CD4-positive, alpha-beta T cell treated with Interleukin-6 for 4 hours (primary cell): Measurements from ENCODE around the gene GPATCH2.
"Not testable (repeated sequence)": the region's sequence is repeated elsewhere in the genome, so short reads cannot be mapped to it uniquely, and the experiment has no call there.

ENCODE experiments used
- DNase-seq: peaks from one replicate; pipeline ENCODE4 v3.0.0-alpha.2; 2020; ENCODE audit warnings: mixed read lengths

The GPATCH2 gene

DNA sequence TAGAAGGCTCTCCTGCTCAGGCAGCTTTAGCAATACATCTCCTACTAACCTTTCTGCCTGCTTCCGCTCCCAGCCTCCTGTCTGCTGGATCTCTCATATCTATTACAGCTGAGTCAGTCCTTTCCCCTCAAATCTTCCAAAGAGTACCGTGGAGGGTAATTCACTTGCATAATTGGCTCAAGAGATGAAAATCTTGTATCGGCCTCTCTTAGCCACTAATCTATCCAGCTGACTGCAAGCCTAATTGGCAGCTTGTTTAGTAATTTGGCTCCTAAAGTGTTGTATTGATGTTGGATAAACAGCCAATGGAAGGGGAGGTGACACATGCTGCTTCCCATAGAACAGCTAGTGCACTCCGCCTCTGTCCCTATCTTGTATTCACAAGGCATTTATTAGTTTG is 195.7 kb downstream of the GPATCH2 start:
- no peak for DNase-seq

GRCh38 chr1:217433664-217434063 is 197.2 kb downstream of the GPATCH2 start:
- no peak for DNase-seq

DNA sequence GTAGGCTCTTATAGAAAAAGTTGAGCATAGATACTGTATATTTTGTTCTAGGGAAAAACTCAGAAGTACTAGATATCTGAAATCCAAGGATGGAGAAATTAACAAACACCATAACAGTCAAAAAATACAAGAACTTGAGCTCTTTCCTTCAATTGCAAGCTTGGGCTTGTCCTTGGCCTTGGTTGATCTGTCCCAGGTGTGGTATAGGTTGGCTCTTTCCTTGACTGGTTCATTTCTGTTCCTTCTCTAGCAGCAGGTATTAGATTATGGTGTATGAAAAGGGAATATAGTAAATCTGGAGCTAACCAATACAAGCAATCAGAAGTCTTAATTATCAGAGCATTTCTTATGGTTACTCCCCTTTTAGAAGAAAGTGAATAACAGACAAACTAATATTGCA is 198.6 kb downstream of the GPATCH2 start:
- DNase-seq = no peak

DNA sequence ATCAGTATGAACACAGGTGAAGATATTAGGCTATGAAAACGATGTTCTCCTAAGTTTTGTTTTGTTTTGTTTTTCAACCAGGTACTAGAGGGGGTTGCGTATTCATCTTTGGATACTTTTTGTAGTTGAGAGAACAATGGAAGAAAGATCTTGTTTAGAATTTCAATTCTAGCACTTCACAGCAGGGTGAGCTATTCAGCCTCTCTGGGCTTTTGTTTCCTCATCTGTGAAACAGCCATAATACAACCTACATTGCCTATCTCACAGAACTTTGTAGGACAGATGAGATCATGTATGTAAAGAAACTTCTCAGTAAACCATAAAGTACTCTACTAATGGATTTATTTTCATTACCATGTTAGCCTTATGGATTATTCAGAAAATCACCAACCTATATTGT is 199.5 kb downstream of the GPATCH2 start:
- DNase-seq = no peak

- no peak for DNase-seq
Observed at GRCh38 chr1:217425422-217425821, 205.5 kb downstream of the GPATCH2 start.

GRCh38 chr1:217419194-217419551 is 211.7 kb downstream of the GPATCH2 start:
- no peak for DNase-seq

DNA sequence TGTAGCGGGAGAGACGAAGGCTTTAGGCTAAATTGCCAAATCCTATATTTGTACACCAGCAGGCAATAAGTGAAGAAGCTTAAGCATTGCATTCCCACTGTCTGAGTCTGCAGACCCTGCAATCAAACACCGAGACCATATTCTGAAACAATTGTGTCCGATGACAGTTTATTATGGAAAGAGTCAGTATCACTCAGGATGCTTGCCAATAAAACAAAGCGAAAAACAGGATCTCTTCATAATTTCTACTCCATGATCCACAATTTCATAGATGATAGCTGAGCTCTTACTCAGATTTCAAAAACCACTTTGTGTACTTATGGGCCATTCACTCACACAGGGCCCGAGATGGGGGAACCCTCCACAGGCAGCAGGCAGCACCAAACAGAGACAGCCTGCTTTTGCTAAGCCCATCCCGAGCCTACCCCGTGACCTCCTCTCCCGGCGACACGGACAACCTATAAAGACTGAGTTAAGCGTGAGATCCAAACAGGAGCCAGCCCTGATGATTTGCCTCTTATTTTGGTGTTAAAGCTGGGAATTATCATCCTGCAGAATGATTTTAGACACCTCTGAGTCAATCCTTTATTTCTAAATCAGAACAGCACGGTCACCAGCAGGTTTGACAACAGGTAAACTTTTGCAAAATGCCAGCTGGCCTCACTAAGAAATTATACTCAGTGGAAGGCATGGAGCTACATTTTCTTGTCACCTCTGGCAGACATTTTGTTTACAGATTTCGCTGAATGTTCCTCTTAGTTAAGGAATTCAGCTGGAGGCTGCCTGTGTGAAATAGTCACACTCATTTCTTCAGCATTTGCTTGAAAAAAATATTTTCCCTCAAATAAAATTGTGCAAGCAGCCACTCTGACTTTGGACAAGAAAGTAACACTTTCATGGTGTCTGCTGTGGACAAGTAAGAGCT is 212.4 kb downstream of the GPATCH2 start:
- no peak for DNase-seq

GRCh38 chr1:217417363-217417762 is 213.5 kb downstream of the GPATCH2 start:
- no peak for DNase-seq

DNA sequence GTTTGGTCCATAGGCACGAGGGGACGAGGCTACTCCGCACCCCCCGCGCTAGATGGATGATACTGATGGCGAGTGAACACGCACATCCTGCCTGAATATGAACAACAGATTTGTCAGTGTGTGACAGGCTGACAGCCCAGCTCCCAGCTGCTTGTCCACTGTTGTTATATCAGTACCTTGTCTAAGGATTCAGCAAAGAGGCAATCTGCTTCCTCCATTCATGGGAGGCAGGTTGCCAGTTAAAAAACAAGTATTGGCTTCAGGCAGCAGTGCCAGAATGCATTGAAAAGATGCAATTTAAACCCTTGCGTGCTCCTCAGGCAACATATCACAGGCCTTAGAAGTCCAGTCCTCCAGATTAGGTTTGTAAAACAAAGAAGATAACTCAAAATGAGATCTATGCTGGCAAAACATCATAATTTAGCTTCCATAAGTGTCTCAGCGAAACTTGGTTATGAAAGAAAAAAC is 223.3 kb downstream of the GPATCH2 start:
- DNase-seq = no peak

GRCh38 chr1:217403026-217403720 is 227.7 kb downstream of the GPATCH2 start:
- no peak for DNase-seq

- no peak for DNase-seq
Observed at GRCh38 chr1:217402301-217402700, 228.6 kb downstream of the GPATCH2 start.

DNA sequence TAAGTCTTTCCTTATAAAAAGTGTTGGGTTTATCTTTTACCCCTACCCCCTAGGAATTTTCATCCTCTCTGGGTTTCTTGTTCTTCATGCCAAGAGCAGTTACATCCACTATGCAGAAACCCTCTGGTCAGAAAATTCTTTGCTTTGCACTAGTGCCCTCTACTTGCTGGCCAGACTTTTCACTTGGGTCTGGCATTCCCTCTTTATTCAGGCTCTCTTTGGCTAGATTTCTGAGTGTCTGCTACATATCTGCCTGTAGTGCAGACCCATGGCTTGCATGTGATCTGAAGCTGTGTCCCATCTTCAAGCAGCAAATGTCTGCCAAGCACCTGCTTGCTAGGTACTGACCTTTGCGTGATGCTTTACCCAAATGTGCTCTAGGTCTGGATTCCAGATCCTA is 237.0 kb downstream of the GPATCH2 start:
- DNase-seq = no peak

GRCh38 chr1:217392441-217392840 is 238.4 kb downstream of the GPATCH2 start:
- DNase-seq = no peak

- DNase-seq = no peak
Observed at GRCh38 chr1:217389895-217390294, 241.0 kb downstream of the GPATCH2 start.

DNA sequence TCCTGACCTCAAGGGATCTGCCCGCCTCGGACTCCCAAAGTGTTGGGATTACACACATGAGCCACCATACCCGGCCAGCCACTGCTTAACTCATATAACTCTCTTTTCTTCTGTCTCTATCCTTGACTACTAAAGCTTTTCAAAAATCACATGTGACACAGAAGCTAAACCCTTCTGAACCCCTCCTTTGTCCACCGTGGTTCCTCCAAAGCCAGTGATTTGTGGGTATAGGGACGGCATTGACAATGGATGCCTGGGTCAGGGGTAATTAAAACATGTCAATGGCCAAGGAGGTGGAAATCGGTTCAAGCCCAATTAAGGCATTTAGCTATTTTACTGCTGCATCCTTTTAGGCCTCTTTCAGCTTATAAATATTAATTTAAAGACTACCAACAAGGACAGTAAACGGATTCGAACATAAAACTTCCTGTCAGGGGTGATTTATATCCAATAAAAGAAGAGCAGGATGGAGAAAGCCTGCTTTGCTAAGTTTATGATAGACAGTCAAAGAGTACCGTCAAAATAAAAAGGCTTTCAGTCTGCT is 242.3 kb downstream of the GPATCH2 start:
- no peak for DNase-seq

DNA sequence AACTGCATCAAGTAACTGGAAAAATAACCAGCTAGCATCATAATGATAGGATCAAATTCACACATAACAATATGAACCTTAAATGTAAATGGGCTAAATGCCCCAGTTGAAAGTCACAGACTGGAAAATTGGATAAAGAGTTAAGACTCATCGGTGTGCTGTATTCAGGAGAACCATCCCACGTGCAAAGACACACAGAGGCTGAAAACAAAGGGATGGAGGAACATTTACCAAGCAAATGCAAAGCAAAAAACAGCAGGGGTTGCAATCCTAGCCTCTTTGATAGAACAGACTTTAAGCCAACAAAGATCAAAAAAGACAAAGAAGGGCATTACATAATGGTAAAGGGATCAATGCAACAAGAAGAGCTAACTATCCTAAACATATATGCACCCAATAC is 249.1 kb downstream of the GPATCH2 start:
- DNase-seq = not testable (repeated sequence)

DNA sequence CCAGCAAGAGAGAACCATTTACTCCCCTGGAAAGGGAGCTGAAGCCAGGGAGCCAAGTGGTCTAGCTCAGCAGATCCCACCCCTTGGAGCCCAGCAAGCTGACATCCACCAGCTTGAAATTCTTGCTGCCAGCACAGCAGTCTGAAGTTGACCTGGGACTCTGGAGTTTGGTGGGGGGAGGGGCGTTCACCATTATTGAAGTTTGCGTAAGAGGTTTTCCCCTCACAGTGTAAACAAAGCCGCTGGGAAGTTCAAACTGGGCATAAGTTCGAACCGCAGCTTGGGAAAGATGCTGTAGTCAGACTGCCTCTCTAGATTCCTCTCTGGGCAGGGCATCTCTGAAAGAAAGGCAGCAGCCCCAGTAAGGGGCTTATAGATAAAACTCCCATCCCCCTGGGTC is 251.1 kb downstream of the GPATCH2 start:
- not testable (repeated sequence) for DNase-seq

GRCh38 chr1:217379336-217379735 is 251.6 kb downstream of the GPATCH2 start:
- no peak for DNase-seq
